Measurements from ENCODE around the gene GTF2IRD1. TPM values are rescaled to one million over a fixed set of nuclear protein-coding genes. Genes with fewer than 3 reads are reported as not detected.

GTF2IRD1 gene
- total and polyA plus RNA-seq, 2 of the 13 experiments (the other 11 are each of a cell fraction or from before 2014, with no cell fraction given): 16.5 to 26.7 TPM

GRCh38 chr7:74535951-74536356, 82.2 kb downstream of the GTF2IRD1 start (continued):
- TF ChIP-seq NR2F6 (IDR thresholded peaks at IDR 0.05): peak; percentile 96
- peak; percentile 98 for TF ChIP-seq NR2F6 (CRISPR knock-in tag; IDR thresholded peaks at IDR 0.05)
- TF ChIP-seq ZSCAN25 (CRISPR knock-in tag; IDR thresholded peaks at IDR 0.05): peak; percentile 79
- TF ChIP-seq NKX3-1 (CRISPR knock-in tag; IDR thresholded peaks at IDR 0.05): no peak
- TF ChIP-seq PCBP1 (IDR thresholded peaks at IDR 0.05; ENCODE audit: borderline replicate concordance, low read depth, low read length): no peak
- TF ChIP-seq, protein P1, sequence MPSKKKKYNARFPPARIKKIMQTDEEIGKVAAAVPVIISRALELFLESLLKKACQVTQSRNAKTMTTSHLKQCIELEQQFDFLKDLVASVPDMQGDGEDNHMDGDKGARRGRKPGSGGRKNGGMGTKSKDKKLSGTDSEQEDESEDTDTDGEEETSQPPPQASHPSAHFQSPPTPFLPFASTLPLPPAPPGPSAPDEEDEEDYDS (CRISPR knock-in tag; IDR thresholded peaks at IDR 0.05): no peak
- TF ChIP-seq ZNF703 (CRISPR knock-in tag; IDR thresholded peaks at IDR 0.05; ENCODE audit: borderline replicate concordance): no peak
- no peak for TF ChIP-seq FOXP1 (IDR thresholded peaks at IDR 0.05)
- peak; percentile 16; the same call in 1 of the 2 replicates for TF ChIP-seq FOXP1 (CRISPR knock-in tag; IDR thresholded peaks at IDR 0.05)
- no peak for TF ChIP-seq PREB (CRISPR knock-in tag; IDR thresholded peaks at IDR 0.05)
- TF ChIP-seq REPIN1 (CRISPR knock-in tag; IDR thresholded peaks at IDR 0.05; ENCODE audit: borderline replicate concordance, low read depth): peak; percentile 20; the same call in 1 of the 2 replicates
- no peak for TF ChIP-seq KDM4B (CRISPR knock-in tag; IDR thresholded peaks at IDR 0.05)
- no peak for TF ChIP-seq NFYC (CRISPR knock-in tag; IDR thresholded peaks at IDR 0.05)
- peak; percentile 46 for TF ChIP-seq ZNF574 (CRISPR knock-in tag; IDR thresholded peaks at IDR 0.05)
- TF ChIP-seq ZNF572 (CRISPR knock-in tag; IDR thresholded peaks at IDR 0.05): peak; percentile 26; the same call in 1 of the 2 replicates
- TF ChIP-seq ZNF557 (CRISPR knock-in tag; IDR thresholded peaks at IDR 0.05): no peak
- TF ChIP-seq STAT6 (CRISPR knock-in tag; IDR thresholded peaks at IDR 0.05; ENCODE audit: borderline replicate concordance): no peak
- 0 out of 2 replicates have a peak, but pooled peaks have one; percentile 44 for TF ChIP-seq HNRNPL (IDR thresholded peaks at IDR 0.05; ENCODE audit: low read depth, low read length)
- no peak for TF ChIP-seq ZNF10 (CRISPR knock-in tag; IDR thresholded peaks at IDR 0.05; ENCODE audit: borderline replicate concordance, low read depth)
- TF ChIP-seq, protein P2, sequence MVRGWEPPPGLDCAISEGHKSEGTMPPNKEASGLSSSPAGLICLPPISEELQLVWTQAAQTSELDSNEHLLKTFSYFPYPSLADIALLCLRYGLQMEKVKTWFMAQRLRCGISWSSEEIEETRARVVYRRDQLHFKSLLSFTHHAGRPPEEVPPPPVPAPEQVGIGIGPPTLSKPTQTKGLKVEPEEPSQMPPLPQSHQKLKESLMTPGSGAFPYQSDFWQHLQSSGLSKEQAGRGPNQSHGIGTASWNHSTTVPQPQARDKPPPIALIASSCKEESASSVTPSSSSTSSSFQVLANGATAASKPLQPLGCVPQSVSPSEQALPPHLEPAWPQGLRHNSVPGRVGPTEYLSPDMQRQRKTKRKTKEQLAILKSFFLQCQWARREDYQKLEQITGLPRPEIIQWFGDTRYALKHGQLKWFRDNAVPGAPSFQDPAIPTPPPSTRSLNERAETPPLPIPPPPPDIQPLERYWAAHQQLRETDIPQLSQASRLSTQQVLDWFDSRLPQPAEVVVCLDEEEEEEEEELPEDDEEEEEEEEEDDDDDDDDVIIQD (CRISPR knock-in tag; IDR thresholded peaks at IDR 0.05; ENCODE audit: low read depth): no peak
- TF ChIP-seq MIER3 (CRISPR knock-in tag; IDR thresholded peaks at IDR 0.05; ENCODE audit: borderline replicate concordance): peak; percentile 45; the same call in 1 of the 2 replicates
- TF ChIP-seq, protein P3, sequence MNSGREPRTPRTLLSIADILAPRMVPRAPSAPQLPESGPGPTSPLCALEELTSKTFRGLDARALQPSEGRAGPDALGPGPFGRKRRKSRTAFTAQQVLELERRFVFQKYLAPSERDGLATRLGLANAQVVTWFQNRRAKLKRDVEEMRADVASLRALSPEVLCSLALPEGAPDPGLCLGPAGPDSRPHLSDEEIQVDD (CRISPR knock-in tag; IDR thresholded peaks at IDR 0.05; ENCODE audit: borderline replicate concordance): no peak
- TF ChIP-seq SP5 (CRISPR knock-in tag; IDR thresholded peaks at IDR 0.05; ENCODE audit: borderline replicate concordance, low read depth): peak; percentile 74
